ENCODE measurements around the gene LRIT3. TPM values are rescaled to one million over a fixed set of nuclear protein-coding genes. Genes with fewer than 3 reads are reported as not detected.
"Not testable (repeated sequence)": the region's sequence is repeated elsewhere in the genome, so short reads cannot be mapped to it uniquely, and the experiment has no call there.

LRIT3 gene
- total and polyA plus RNA-seq, 9 donors: 0.09 to 0.76 (median 0.21) TPM

- Histone ChIP-seq H3K27me3 (ENCODE audit: control insufficient read depth, insufficient read depth, low read length) (no peaks in the 10 kb centered on the region), H3K4me1 (ENCODE audit: control insufficient read depth, insufficient read depth, low read length) (no peaks in the 10 kb centered on the region), H3K27ac (ENCODE audit: low read length) (no peak overlapping the region), H3K4me3 (ENCODE audit: low read length) (no peak overlapping the region), H3K9me3 (replicated peaks; ENCODE audit: control insufficient read depth, low read depth, low read length) (no peaks in the 10 kb centered on the region), H3K36me3 (ENCODE audit: control insufficient read depth, insufficient read depth, low read length) (no peaks in the 10 kb centered on the region)
- 48% methylated on average over 2 of the region's 6 CpGs for WGBS (ENCODE audit: insufficient coverage)
- no peak for DNase-seq
These were observed 1.4 kb upstream of the LRIT3 start for GRCh38 chr4:109846395-109847098.

- Histone ChIP-seq H3K9me3 (replicated peaks; ENCODE audit: control insufficient read depth, low read depth, low read length) (no peaks in the 10 kb centered on the region), H3K36me3 (ENCODE audit: control insufficient read depth, insufficient read depth, low read length) (no peaks in the 10 kb centered on the region), H3K27ac (ENCODE audit: low read length) (no peak overlapping the region), H3K27me3 (ENCODE audit: control insufficient read depth, insufficient read depth, low read length) (no peaks in the 10 kb centered on the region), H3K4me1 (ENCODE audit: control insufficient read depth, insufficient read depth, low read length) (no peaks in the 10 kb centered on the region), H3K4me3 (ENCODE audit: low read length) (no peak overlapping the region)
- no CpG with 5 or more reads among the region's 2 CpGs for WGBS (ENCODE audit: insufficient coverage)
- DNase-seq: no peak
These were observed 594 bp downstream of the LRIT3 start for GRCh38 chr4:109848501-109848900.

GRCh38 chr4:109850601-109851000 lies 2.7 kb downstream of the LRIT3 start:
- Histone ChIP-seq H3K4me3 (ENCODE audit: low read length) (no peak overlapping the region), H3K36me3 (ENCODE audit: control insufficient read depth, insufficient read depth, low read length) (no peaks in the 10 kb centered on the region), H3K27me3 (ENCODE audit: control insufficient read depth, insufficient read depth, low read length) (no peaks in the 10 kb centered on the region), H3K9me3 (replicated peaks; ENCODE audit: control insufficient read depth, low read depth, low read length) (no peaks in the 10 kb centered on the region), H3K4me1 (ENCODE audit: control insufficient read depth, insufficient read depth, low read length) (no peaks in the 10 kb centered on the region), H3K27ac (ENCODE audit: low read length) (no peak overlapping the region)
- DNase-seq: no peak
- WGBS (ENCODE audit: insufficient coverage): 80% methylated on average over 1 of the region's 5 CpGs

GRCh38 chr4:109859426-109860300 lies 11.8 kb downstream of the LRIT3 start:
- 100% methylated on average over 1 of the region's 4 CpGs for WGBS (ENCODE audit: insufficient coverage)
- H3K4me1 ChIP-seq (ENCODE audit: control insufficient read depth, insufficient read depth, low read length); H3K4me3 ChIP-seq (ENCODE audit: low read length); H3K27me3 ChIP-seq (ENCODE audit: control insufficient read depth, insufficient read depth, low read length); H3K36me3 ChIP-seq (ENCODE audit: control insufficient read depth, insufficient read depth, low read length); H3K27ac ChIP-seq (ENCODE audit: low read length); H3K9me3 ChIP-seq (replicated peaks; ENCODE audit: control insufficient read depth, low read depth, low read length); DNase-seq: not testable (repeated sequence)

GRCh38 chr4:109861271-109861670 lies 13.4 kb downstream of the LRIT3 start:
- Histone ChIP-seq H3K4me3 (ENCODE audit: low read length) (no peak overlapping the region), H3K9me3 (replicated peaks; ENCODE audit: control insufficient read depth, low read depth, low read length) (peaks cover 7% of the 10 kb centered on the region), H3K36me3 (ENCODE audit: control insufficient read depth, insufficient read depth, low read length) (no peaks in the 10 kb centered on the region), H3K27me3 (ENCODE audit: control insufficient read depth, insufficient read depth, low read length) (no peaks in the 10 kb centered on the region), H3K27ac (ENCODE audit: low read length) (no peak overlapping the region), H3K4me1 (ENCODE audit: control insufficient read depth, insufficient read depth, low read length) (no peaks in the 10 kb centered on the region)
- no peak for DNase-seq
- WGBS (ENCODE audit: insufficient coverage): no CpG with 5 or more reads among the region's 2 CpGs

- no peaks in the 10 kb centered on the region for H3K27me3 ChIP-seq (ENCODE audit: control insufficient read depth, insufficient read depth, low read length)
- no peak overlapping the region for H3K4me3 ChIP-seq (ENCODE audit: low read length)
- no peak overlapping the region for H3K27ac ChIP-seq (ENCODE audit: low read length)
- WGBS (ENCODE audit: insufficient coverage): 60% methylated on average over 1 of the region's 3 CpGs
- no peaks in the 10 kb centered on the region for H3K4me1 ChIP-seq (ENCODE audit: control insufficient read depth, insufficient read depth, low read length)
- no peaks in the 10 kb centered on the region for H3K36me3 ChIP-seq (ENCODE audit: control insufficient read depth, insufficient read depth, low read length)
- DNase-seq: no peak
- H3K9me3 ChIP-seq (replicated peaks; ENCODE audit: control insufficient read depth, low read depth, low read length): peaks cover 7% of the 10 kb centered on the region
These were observed 14.1 kb downstream of the LRIT3 start for GRCh38 chr4:109861916-109862511.

- no peak for DNase-seq
- no peaks in the 10 kb centered on the region for H3K4me1 ChIP-seq (ENCODE audit: control insufficient read depth, insufficient read depth, low read length)
- H3K9me3 ChIP-seq (replicated peaks; ENCODE audit: control insufficient read depth, low read depth, low read length): peaks cover 5% of the 10 kb centered on the region
These were observed 16.2 kb downstream of the LRIT3 start for GRCh38 chr4:109864134-109864533.

GRCh38 chr4:109870061-109870460 lies 22.2 kb downstream of the LRIT3 start:
- Histone ChIP-seq H3K36me3 (ENCODE audit: control insufficient read depth, insufficient read depth, low read length) (no peaks in the 10 kb centered on the region), H3K9me3 (replicated peaks; ENCODE audit: control insufficient read depth, low read depth, low read length) (no peaks in the 10 kb centered on the region), H3K4me3 (ENCODE audit: low read length) (no peak overlapping the region), H3K4me1 (ENCODE audit: control insufficient read depth, insufficient read depth, low read length) (no peaks in the 10 kb centered on the region), H3K27me3 (ENCODE audit: control insufficient read depth, insufficient read depth, low read length) (no peaks in the 10 kb centered on the region), H3K27ac (ENCODE audit: low read length) (no peak overlapping the region)
- WGBS (ENCODE audit: insufficient coverage): no CpG with 5 or more reads among the region's 5 CpGs
- no peak for DNase-seq

More at GRCh38 chr4:109864134-109864533, 16.2 kb downstream of the LRIT3 start:
- Histone ChIP-seq H3K36me3 (ENCODE audit: control insufficient read depth, insufficient read depth, low read length) (no peaks in the 10 kb centered on the region), H3K27me3 (ENCODE audit: control insufficient read depth, insufficient read depth, low read length) (no peaks in the 10 kb centered on the region), H3K27ac (ENCODE audit: low read length) (no peak overlapping the region), H3K4me3 (ENCODE audit: low read length) (no peak overlapping the region)

GRCh38 chr4:109872065-109872464 lies 24.2 kb downstream of the LRIT3 start:
- Histone ChIP-seq H3K4me1 (ENCODE audit: control insufficient read depth, insufficient read depth, low read length) (no peaks in the 10 kb centered on the region), H3K9me3 (replicated peaks; ENCODE audit: control insufficient read depth, low read depth, low read length) (no peaks in the 10 kb centered on the region), H3K27ac (ENCODE audit: low read length) (no peak overlapping the region), H3K36me3 (ENCODE audit: control insufficient read depth, insufficient read depth, low read length) (no peaks in the 10 kb centered on the region), H3K27me3 (ENCODE audit: control insufficient read depth, insufficient read depth, low read length) (no peaks in the 10 kb centered on the region), H3K4me3 (ENCODE audit: low read length) (no peak overlapping the region)
- DNase-seq: no peak
- WGBS (ENCODE audit: insufficient coverage): 86% methylated on average over 1 of the region's 2 CpGs

- DNase-seq: no peak
- no peaks in the 10 kb centered on the region for H3K36me3 ChIP-seq (ENCODE audit: control insufficient read depth, insufficient read depth, low read length)
- no peaks in the 10 kb centered on the region for H3K9me3 ChIP-seq (replicated peaks; ENCODE audit: control insufficient read depth, low read depth, low read length)
- no peak overlapping the region for H3K4me3 ChIP-seq (ENCODE audit: low read length)
- WGBS (ENCODE audit: insufficient coverage): 92% methylated on average over 4 of the region's 6 CpGs
- H3K4me1 ChIP-seq (ENCODE audit: control insufficient read depth, insufficient read depth, low read length): no peaks in the 10 kb centered on the region
- no peak overlapping the region for H3K27ac ChIP-seq (ENCODE audit: low read length)
- H3K27me3 ChIP-seq (ENCODE audit: control insufficient read depth, insufficient read depth, low read length): no peaks in the 10 kb centered on the region
These were observed 25.2 kb downstream of the LRIT3 start for GRCh38 chr4:109872950-109873656.
